Measurements from ENCODE around the gene SLC23A2.
A peak's percentile ranks its signal among the peaks of the same experiment; 100 is the strongest.

Gene SLC23A2

DNA sequence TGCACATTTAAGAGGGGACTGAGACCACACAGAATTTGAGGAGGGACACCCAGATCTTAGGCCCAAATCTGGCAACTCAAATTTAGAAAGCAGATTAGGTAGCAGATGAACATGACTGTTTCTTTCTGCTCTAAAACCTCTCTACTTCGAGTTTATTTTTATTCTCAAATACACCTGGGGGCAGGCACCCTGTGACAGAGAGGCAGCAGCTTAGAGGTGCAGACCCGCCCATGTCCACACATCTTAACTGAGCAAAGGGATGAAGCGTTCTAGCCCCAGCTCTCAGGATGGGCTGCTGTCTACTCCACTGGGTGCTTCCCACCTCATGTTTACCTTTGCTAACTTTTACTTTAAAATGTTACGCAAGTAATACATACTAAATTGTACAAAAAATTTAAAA, 125.0 kb downstream of the SLC23A2 start:
- DNase-seq (ENCODE audit: low read depth) = no peak
- no peak overlapping the region for H3K4me3 ChIP-seq (ENCODE audit: low read length)
- TF ChIP-seq, protein P1, sequence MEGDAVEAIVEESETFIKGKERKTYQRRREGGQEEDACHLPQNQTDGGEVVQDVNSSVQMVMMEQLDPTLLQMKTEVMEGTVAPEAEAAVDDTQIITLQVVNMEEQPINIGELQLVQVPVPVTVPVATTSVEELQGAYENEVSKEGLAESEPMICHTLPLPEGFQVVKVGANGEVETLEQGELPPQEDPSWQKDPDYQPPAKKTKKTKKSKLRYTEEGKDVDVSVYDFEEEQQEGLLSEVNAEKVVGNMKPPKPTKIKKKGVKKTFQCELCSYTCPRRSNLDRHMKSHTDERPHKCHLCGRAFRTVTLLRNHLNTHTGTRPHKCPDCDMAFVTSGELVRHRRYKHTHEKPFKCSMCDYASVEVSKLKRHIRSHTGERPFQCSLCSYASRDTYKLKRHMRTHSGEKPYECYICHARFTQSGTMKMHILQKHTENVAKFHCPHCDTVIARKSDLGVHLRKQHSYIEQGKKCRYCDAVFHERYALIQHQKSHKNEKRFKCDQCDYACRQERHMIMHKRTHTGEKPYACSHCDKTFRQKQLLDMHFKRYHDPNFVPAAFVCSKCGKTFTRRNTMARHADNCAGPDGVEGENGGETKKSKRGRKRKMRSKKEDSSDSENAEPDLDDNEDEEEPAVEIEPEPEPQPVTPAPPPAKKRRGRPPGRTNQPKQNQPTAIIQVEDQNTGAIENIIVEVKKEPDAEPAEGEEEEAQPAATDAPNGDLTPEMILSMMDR (conservative IDR thresholded peaks at IDR 0.05; ENCODE audit: low read depth, low read length) = no peak

DNA sequence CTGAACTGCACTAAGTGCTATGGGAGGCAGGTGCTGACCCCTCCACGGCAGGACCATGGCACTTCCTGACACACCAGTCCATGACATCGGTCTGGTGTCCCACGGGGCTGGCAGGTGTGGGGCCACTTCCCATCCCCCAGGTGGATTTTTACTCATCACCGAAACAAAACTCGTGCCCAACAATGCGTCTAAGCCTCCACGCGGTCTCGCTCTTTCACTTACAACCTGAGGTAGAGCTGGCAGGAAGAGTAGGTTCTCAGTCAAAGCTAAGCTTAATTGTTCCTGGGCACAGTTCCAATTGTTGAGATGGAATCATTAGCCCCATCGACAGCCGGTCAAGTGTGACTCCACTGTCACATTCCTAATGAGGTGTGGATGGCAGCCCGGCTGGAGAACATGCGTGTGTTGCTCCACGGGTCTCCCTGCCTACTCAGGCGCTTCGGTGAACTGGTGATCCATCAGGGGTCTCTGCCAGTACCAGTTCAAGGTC, 125.7 kb downstream of the SLC23A2 start:
- TF ChIP-seq, protein P1 (conservative IDR thresholded peaks at IDR 0.05; ENCODE audit: low read depth, low read length) = no peak
- DNase-seq (ENCODE audit: low read depth) = peak; percentile 85
- no peak overlapping the region for H3K4me3 ChIP-seq (ENCODE audit: low read length)

- TF ChIP-seq, protein P1 (conservative IDR thresholded peaks at IDR 0.05; ENCODE audit: low read depth, low read length) = no peak
- no peak overlapping the region for H3K4me3 ChIP-seq (ENCODE audit: low read length)
- peak; percentile 96 for DNase-seq (ENCODE audit: low read depth)
Measured at GRCh38 chr20:4873396-4873795, 127.9 kb downstream of the SLC23A2 start.

DNA sequence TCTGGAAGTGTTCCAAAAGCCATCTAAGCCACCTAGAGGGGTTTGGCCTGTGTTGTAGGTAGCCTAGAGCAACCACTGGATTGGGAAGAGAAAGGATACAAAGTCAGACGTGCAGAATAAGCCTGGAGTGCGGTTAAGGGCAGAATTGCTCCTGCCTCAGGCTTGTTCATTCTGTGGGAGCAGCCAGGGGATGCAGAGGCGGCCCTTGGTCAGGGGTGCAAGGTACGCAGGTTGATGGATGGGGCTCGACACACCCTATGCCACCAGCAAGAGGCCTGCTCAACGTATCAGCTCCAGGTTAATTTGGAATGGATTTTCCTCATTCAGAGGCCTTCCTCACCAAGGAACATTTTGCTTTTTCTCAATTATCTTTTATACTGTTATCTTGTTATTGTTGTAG, 129.8 kb downstream of the SLC23A2 start:
- no peak overlapping the region for H3K4me3 ChIP-seq (ENCODE audit: low read length)
- TF ChIP-seq, protein P1 (conservative IDR thresholded peaks at IDR 0.05; ENCODE audit: low read depth, low read length) = no peak
- DNase-seq (ENCODE audit: low read depth) = no peak

DNA sequence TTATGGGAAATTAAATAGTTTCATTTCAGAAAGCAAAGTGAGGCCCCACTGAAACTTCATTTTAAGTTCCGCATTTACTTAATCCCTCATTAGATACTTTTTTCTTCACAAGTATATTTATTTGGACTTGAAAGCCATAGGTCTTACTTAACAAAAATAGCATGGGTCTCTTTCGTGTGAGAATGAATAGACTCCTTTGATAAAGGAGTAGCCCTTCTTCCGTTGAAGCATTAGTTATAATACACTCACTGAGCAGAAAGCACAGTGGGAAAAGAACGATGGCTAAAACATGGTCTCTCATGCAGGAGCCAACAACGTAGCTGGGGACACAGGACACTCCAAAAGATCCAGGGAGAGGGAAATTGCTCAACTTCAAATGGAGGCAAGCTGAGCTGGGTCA, 130.4 kb downstream of the SLC23A2 start:
- H3K4me3 ChIP-seq (ENCODE audit: low read length) = no peak overlapping the region
- DNase-seq (ENCODE audit: low read depth) = no peak
- TF ChIP-seq, protein P1 (conservative IDR thresholded peaks at IDR 0.05; ENCODE audit: low read depth, low read length) = no peak

DNA sequence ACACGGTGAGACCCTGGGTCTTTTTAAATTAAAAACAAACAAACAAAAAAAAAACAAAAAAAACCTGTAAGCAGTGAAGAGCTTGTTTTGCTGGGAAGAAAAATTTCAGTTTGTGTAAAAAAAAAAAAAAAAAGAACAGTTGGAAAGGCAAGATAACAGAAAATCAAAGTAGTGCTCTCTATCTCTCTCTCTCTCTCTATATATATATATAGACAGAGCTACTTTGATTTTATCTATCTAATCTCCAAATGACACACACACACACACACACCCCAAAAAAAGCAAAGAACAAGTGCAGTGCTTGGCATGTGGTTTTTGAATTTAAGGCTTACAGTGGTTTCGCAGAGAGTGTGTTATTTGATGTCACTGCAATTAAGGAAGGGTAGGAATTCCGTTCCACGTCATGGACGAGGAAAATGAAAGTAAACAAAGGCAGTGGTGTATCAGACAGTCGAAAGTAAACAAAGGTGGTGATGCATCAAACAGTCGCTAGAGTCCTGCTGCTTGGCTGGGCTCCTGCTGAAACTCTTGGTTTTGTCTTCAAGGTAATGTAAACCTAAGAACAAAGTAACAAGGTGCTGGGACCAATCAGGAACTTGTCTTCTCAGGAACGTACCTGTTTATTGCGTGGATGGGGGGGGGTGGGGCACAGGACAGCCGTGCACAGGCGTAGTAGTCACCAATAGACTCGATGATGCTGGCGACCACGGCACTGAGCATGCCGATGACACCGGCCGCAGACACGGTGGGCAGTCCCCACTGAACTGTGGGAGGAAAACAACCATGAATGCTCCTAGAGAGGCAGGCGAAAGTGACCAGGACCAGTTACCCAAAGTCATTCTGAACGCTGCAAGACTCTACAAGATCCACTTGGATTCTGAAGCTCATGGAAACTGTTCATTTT, 131.8 kb downstream of the SLC23A2 start:
- TF ChIP-seq, protein P1 (conservative IDR thresholded peaks at IDR 0.05; ENCODE audit: low read depth, low read length) = no peak
- no peak for DNase-seq (ENCODE audit: low read depth)
- H3K4me3 ChIP-seq (ENCODE audit: low read length) = no peak overlapping the region

DNA sequence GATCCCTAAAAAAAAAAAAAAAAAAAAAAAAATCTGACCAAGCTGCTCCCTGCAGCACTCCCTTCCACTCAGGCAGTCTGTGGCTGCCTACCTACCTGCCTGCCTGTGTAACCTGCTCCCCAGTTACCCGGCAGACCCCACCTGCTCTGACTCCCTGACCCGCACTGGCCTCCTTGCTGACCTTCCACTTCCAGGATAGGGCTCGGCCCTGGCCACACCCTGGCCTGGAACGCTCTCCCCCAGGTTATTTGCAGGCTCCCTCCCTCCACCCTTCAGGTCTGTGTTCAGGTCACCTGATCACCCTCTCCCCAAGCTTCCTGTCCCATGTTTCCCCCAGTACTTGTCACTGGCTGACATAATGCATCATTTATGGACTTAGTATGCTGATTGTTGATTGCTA, 134.3 kb downstream of the SLC23A2 start:
- no peak for DNase-seq (ENCODE audit: low read depth)
- TF ChIP-seq, protein P1 (conservative IDR thresholded peaks at IDR 0.05; ENCODE audit: low read depth, low read length) = no peak
- no peak overlapping the region for H3K4me3 ChIP-seq (ENCODE audit: low read length)
